ENCODE measurements around the gene TFR2.

DNA sequence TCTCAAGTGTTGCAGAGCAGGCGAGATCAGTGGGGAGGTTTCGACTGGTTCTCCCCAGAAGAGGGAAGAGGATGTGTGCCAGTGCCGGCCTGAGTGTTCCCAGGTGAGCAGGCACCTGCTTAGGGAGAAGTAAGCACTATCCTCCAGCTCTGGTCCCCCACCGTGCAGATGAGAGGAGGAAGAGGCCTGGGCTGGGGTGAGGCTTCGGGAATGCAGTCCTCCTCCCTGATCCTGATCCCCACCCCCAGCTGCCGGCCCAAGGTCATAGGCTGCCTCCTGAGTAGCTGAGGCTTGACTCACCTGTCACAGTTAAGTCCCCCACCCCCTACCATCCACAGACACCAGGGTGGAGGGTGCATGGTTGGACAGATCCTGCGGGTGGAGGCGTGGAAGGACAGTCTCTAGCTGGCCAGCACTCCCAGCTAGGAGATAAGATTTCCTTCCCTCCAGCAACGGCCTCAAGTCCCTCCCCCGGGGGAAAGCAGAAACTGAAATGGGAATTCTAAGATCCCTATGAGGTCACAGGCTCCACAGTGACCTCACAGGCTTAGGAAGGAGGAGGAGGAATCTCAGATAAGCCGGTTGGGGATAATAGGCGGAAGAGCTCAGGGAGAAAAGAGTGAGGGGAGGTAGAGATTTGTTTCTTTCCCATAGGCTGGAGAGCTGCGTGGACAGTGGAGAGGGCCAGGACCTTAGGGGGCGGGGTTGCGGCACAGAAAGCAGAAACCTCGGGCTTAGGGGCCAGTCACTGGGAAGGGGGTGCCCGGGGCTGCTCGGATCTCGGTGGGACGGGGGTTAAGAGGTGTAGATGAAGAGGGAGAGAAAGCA is 56.5 kb downstream of the TFR2 start:
- TF ChIP-seq, protein P1, sequence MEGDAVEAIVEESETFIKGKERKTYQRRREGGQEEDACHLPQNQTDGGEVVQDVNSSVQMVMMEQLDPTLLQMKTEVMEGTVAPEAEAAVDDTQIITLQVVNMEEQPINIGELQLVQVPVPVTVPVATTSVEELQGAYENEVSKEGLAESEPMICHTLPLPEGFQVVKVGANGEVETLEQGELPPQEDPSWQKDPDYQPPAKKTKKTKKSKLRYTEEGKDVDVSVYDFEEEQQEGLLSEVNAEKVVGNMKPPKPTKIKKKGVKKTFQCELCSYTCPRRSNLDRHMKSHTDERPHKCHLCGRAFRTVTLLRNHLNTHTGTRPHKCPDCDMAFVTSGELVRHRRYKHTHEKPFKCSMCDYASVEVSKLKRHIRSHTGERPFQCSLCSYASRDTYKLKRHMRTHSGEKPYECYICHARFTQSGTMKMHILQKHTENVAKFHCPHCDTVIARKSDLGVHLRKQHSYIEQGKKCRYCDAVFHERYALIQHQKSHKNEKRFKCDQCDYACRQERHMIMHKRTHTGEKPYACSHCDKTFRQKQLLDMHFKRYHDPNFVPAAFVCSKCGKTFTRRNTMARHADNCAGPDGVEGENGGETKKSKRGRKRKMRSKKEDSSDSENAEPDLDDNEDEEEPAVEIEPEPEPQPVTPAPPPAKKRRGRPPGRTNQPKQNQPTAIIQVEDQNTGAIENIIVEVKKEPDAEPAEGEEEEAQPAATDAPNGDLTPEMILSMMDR (IDR thresholded peaks at IDR 0.05), result no peak
- TF ChIP-seq POLR2A (IDR thresholded peaks at IDR 0.05; ENCODE audit: low read depth), result no peak
- no peak for TF ChIP-seq POLR2AphosphoS5 (IDR thresholded peaks at IDR 0.05)
